Measurements from ENCODE around the gene SSNA1.

- TF ChIP-seq CTCF (conservative IDR thresholded peaks at IDR 0.05 in 1 of 2, IDR thresholded peaks at IDR 0.05 in 1 of 2; ENCODE audit: extremely low read depth in 1 of 2, insufficient read depth in 1 of 2, low read depth in 1 of 2, low read length in 2 of 2) (no peak), EZH2 (IDR thresholded peaks at IDR 0.05; ENCODE audit: borderline replicate concordance, low read length) (no peak)
Measured at GRCh38 chr9:137178201-137178938, 10.1 kb upstream of the SSNA1 start.
